Liver (tissue), 3 donors: ENCODE data around the gene ALX3.

Experiments used
- CTCF ChIP-seq: fragments of 150-350 bp; IDR thresholded peaks from 2 replicates; pipeline ENCODE4 v1.5.1; 2017; ENCODE audit warnings: improper control_type of control experiment, low read depth, low read length; ENCODE audit not compliant: missing input control
- JUND ChIP-seq, 2 donors: IDR thresholded peaks; 2 replicates each; pipeline ENCODE4 v1.6.1; 2016; ENCODE audit warnings: antibody characterized with exemption in 2 of 2
- RAD21 ChIP-seq, 2 donors: IDR thresholded peaks; 2 replicates each; pipeline ENCODE4 v1.6.1; 2016; ENCODE audit warnings: antibody characterized with exemption in 2 of 2, mild to moderate bottlenecking in 2 of 2
- ZBTB33 ChIP-seq: IDR thresholded peaks from 2 replicates; pipeline ENCODE4 v1.6.1; 2016; ENCODE audit warnings: antibody characterized with exemption
- TF ChIP-seq, protein P1 (sequence below): IDR thresholded peaks from 2 replicates; pipeline ENCODE4 v1.6.1; 2016; ENCODE audit warnings: antibody characterized with exemption
- donor health status: healthy.
- donor health status: healthy.

DNA sequence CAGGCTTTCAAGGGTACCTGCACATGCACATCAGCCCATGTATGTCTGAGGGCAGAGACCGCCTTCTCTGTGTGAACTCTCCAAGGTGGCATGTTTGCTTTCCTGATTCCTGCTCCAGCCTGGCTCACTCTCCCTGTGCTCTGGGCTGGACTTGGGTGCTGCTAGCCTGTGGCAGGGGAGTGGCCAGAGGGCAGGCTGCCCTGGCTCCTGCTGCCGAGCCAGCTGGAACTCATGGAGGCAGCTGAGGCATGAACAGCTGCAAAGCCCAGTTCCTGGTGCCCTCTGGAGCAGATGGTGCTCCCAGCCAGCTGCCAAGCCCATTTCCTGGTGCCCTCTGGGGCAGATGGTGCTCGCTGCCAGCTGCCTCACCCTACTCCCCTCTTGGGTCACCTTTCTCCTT is 49.4 kb upstream of the ALX3 start:
- TF ChIP-seq CTCF (no peak), JUND (IDR thresholded peaks at IDR 0.05) (no peak), RAD21 (IDR thresholded peaks at IDR 0.05) (no peak), ZBTB33 (no peak)
- TF ChIP-seq, protein P1, sequence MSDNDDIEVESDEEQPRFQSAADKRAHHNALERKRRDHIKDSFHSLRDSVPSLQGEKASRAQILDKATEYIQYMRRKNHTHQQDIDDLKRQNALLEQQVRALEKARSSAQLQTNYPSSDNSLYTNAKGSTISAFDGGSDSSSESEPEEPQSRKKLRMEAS, result no peak
